ENCODE measurements around the gene TMC1. TPM values are rescaled to one million over a fixed set of nuclear protein-coding genes. Genes with fewer than 3 reads are reported as not detected.

The TMC1 gene
- total and polyA plus RNA-seq, 2 of the 8 experiments (the other 6 are each of a cell fraction or from before 2014, with no cell fraction given): 0.95 to 0.98 TPM

GRCh38 chr9:72497447-72498046 is 23.9 kb upstream of the TMC1 start:
- CTCF ChIA-PET (ENCODE audit: partially characterized antibody): interaction anchor here (0.7 kb wide), 1 partner anchor 126 kb away, joined by 3 read pairs; no protein-coding TSS in a partner anchor
- Histone ChIP-seq H3K79me1 (ENCODE audit: low read depth, low read length) (no peaks in the 10 kb centered on the region), H3K23ac (ENCODE audit: insufficient read length) (no peak overlapping the region), H3K56ac (replicated peaks; ENCODE audit: insufficient read length, low read depth, low read length) (no peak overlapping the region), H2AK5ac (ENCODE audit: low read depth, low read length) (no peak overlapping the region), H2BK12ac (ENCODE audit: low read depth, low read length) (no peak overlapping the region), H2BK120ac (replicated peaks; ENCODE audit: low read depth, low read length) (no peak overlapping the region), H2BK15ac (ENCODE audit: low read length) (no peak overlapping the region), H3K79me2 (ENCODE audit: control insufficient read depth in 1 of 2, insufficient read depth in 2 of 2, low read length in 2 of 2) (no peaks in the 10 kb centered on the region), H3K23me2 (ENCODE audit: low read depth, low read length) (no peaks in the 10 kb centered on the region), H4K91ac (replicated peaks; ENCODE audit: insufficient read length, low read length) (no peak overlapping the region), H3K27me3 (replicated peaks in 1 of 4; ENCODE audit: control insufficient read depth in 3 of 4, extremely low read depth in 1 of 4, insufficient read depth in 3 of 4, low read length in 3 of 4) (no peaks in the 10 kb centered on the region), H4K5ac (ENCODE audit: insufficient read length, low read depth, low read length) (no peak overlapping the region), H2BK5ac (ENCODE audit: low read depth, low read length) (no peak overlapping the region), H4K20me1 (replicated peaks in 1 of 2; ENCODE audit: control insufficient read depth in 1 of 2, insufficient read depth in 2 of 2, low read length in 2 of 2) (no peaks in the 10 kb centered on the region), H2BK20ac (ENCODE audit: low read length) (no peak overlapping the region), H3K4me3 (ENCODE audit: extremely low read depth in 1 of 4, insufficient read depth in 2 of 4, low read depth in 3 of 4, low read length in 4 of 4) (no peak overlapping the region), H3K4me1 (replicated peaks in 1 of 4; ENCODE audit: control insufficient read depth in 3 of 4, insufficient read depth in 4 of 4, low read length in 3 of 4) (no peaks in the 10 kb centered on the region), H3K4me2 (ENCODE audit: insufficient read depth in 1 of 2, low read depth in 2 of 2, low read length in 2 of 2) (no peak overlapping the region), H3K14ac (ENCODE audit: insufficient read length) (no peak overlapping the region), H2AFZ (ENCODE audit: low read length) (no peak overlapping the region), H3K18ac (ENCODE audit: extremely low read depth, low read length) (no peak overlapping the region), H3K9ac (replicated peaks in 1 of 4; ENCODE audit: extremely low read depth in 1 of 4, low read depth in 3 of 4, low read length in 3 of 4) (no peak overlapping the region), H3K4ac (replicated peaks; ENCODE audit: insufficient read length, low read depth, low read length) (no peak overlapping the region), H3K27ac (ENCODE audit: low read depth, low read length) (no peak overlapping the region), H3K9me3 (ENCODE audit: insufficient read depth in 2 of 2, low read depth in 1 of 2, low read length in 1 of 2) (no peaks in the 10 kb centered on the region), H4K8ac (ENCODE audit: extremely low read depth, insufficient read depth, low read length) (no peak overlapping the region), H3K36me3 (ENCODE audit: control insufficient read depth in 2 of 4, insufficient read depth in 4 of 4, low read length in 3 of 4) (no peaks in the 10 kb centered on the region)
- FAIRE-seq: no peak
- no peak for DNase-seq (ENCODE audit: low read depth in 1 of 2, low spot score in 2 of 2)
- WGBS, 2 experiments (ENCODE audit: extremely low coverage in 1 of 2, insufficient coverage in 1 of 2, insufficient read length in 1 of 2, insufficient replicate concordance in 2 of 2, low coverage in 1 of 2, low lambda C conversion rate in 2 of 2, missing lambda C conversion rate in 1 of 2): 81% methylated on average over 9 of the region's 9 CpGs; no CpG with 5 or more reads in 1 of the 2 experiments
- POLR2A ChIA-PET (ENCODE audit: partially characterized antibody): interaction anchor here (0.6 kb wide), 1 partner anchor 100 kb away, joined by 4 read pairs; no protein-coding TSS in a partner anchor
- TF ChIP-seq NANOG (IDR thresholded peaks at IDR 0.05; ENCODE audit: insufficient read depth, low read depth, low read length, poor library complexity, severe bottlenecking) (no peak), POLR2A (IDR thresholded peaks at IDR 0.05; ENCODE audit: control extremely low read depth in 1 of 2, low read depth in 2 of 2, low read length in 2 of 2) (no peak), JUN (IDR thresholded peaks at IDR 0.05; ENCODE audit: low read depth, low read length) (no peak), CBX8 (IDR thresholded peaks at IDR 0.05; ENCODE audit: borderline replicate concordance, low read depth, low read length) (no peak), SUZ12 (IDR thresholded peaks at IDR 0.05; ENCODE audit: low read length) (no peak), SP4 (IDR thresholded peaks at IDR 0.05; ENCODE audit: low read length) (no peak), POLR2AphosphoS5 (IDR thresholded peaks at IDR 0.05; ENCODE audit: low read depth, low read length) (no peak), KDM5A (IDR thresholded peaks at IDR 0.05; ENCODE audit: low read length) (no peak), EZH2 (IDR thresholded peaks at IDR 0.05; ENCODE audit: low read depth, low read length, severe bottlenecking) (no peak), CREB1 (IDR thresholded peaks at IDR 0.05) (no peak), POU5F1 (IDR thresholded peaks at IDR 0.05; ENCODE audit: low read depth, low read length) (no peak), ATF3 (IDR thresholded peaks at IDR 0.05; ENCODE audit: insufficient read depth, low read depth, low read length) (no peak), TBP (IDR thresholded peaks at IDR 0.05; ENCODE audit: low read depth, low read length) (no peak), MAFK (IDR thresholded peaks at IDR 0.05; ENCODE audit: low read depth, low read length) (no peak)

Data from H1 (cell line).